Cardiac fibroblast (primary cell): ENCODE data around the gene CACFD1.

Source experiments
- DNase-seq, 2 donors: peaks; one replicate each; pipeline versions ENCODE4 v3.0.0 to v3.0.0-alpha.2; 2010; ENCODE audit warnings: low read depth in 2 of 2
- H3K4me3 ChIP-seq, 2 donors: replicated peaks in 1 of 2; 1 replicate in 1 of 2; 2 replicates in 1 of 2; pipeline ENCODE4 v1.5.1; 2011; ENCODE audit warnings: low read depth in 2 of 2, low read length in 2 of 2, mild to moderate bottlenecking in 2 of 2, moderate library complexity in 1 of 2
- CTCF ChIP-seq: IDR thresholded peaks from one replicate; pipeline ENCODE4 v1.5.1; 2011; ENCODE audit warnings: low read depth, mild to moderate bottlenecking, low read length, inconsistent platforms

CACFD1 gene

DNA sequence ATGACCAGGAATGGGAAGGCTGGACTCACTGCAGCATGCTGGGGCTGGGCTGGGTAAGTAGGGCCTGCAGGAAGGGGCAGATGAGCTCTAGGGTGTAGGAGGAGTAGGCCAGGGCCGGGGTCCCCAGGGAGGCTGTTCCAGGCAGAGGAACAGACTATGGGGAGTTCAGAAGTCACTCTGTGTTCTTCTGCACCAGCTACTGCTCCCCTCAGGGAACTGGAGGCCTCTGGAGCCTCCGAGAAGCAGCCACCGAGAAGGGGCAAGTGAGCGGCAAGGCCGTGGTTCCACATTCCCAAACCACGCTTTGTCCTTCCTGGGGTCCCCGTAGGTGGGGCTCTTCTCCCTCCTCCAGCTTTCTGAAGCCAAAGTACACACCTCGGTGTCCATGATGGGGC, 27.6 kb downstream of the CACFD1 start:
- DNase-seq = no peak
- TF ChIP-seq CTCF = no peak
- H3K4me3 ChIP-seq = no peak overlapping the region

- H3K4me3 ChIP-seq = no peak overlapping the region
- no peak for TF ChIP-seq CTCF
- no peak for DNase-seq
These were observed 29.0 kb downstream of the CACFD1 start for GRCh38 chr9:133488686-133489252.

- TF ChIP-seq CTCF = no peak
- no peak for DNase-seq
- H3K4me3 ChIP-seq = no peak overlapping the region
These were observed 29.7 kb downstream of the CACFD1 start for GRCh38 chr9:133489253-133490190.

- TF ChIP-seq CTCF = no peak
- no peak for DNase-seq
- H3K4me3 ChIP-seq = no peak overlapping the region
These were observed 30.5 kb downstream of the CACFD1 start for GRCh38 chr9:133490201-133490681.

DNA sequence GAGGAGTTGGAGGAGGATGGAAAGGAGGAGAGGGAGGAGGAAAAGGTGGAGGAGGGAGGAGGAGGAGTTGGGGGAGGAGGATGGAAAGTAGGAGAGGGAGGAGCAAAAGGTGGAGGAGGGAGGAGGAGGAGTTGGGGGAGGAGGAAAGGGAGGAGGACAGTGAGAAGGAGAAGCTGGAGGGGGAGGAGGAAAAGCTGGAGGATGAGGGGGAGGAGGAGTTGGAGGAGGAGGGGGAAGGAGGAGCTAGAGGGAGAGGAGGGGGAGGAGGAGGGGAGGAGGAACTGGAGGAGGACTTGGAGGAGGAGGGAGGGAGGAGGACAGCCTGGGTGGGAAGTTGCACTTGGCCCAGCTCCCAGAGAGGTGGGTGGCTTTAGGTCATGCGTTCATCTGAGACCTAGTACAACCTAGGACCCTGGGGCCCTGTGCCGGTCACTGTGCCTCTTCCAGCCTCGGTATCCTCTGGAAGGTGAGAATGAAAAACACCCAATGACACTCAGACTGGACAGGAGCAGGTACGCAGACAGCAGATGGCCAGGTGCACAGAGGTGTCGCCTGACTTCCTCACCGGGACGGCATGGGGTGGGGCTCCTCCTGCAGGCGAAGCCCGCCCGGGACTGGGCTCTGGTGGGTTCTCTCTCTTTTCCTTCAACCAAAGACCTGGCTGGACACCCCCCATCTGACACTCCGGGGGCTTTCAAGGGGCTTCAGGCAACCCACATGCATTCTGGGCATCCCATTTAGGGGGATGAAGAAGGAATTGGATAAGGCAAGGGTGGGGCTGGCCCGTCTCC, 31.3 kb downstream of the CACFD1 start:
- peak in 1 of 2 donors; percentile 46 for DNase-seq
- no peak overlapping the region for H3K4me3 ChIP-seq
- TF ChIP-seq CTCF = no peak

DNA sequence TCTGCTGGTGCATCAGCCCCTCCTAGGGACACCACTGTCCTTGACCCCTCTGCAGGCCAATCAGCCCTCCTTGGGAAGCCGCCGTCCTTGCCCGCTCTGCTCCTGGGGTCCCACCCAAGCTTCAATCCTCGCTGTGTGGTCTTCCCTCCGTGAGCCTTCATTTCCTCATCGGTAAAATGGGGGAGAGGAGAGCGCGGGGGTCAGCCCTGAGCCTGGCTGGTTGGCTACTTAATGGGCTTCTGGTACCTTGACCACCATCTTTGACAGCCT, 31.8 kb downstream of the CACFD1 start:
- no peak overlapping the region for H3K4me3 ChIP-seq
- DNase-seq = no peak
- no peak for TF ChIP-seq CTCF
